CD8-positive, alpha-beta memory T cell (primary cell): Measurements from ENCODE around the gene OR6S1. TPM values are rescaled to one million over a fixed set of nuclear protein-coding genes. Genes with fewer than 3 reads are reported as not detected.
A peak's percentile ranks its signal among the peaks of the same experiment; 100 is the strongest.
"Not testable (repeated sequence)": the region's sequence is repeated elsewhere in the genome, so short reads cannot be mapped to it uniquely, and the experiment has no call there.

Experiments
- CTCF ChIA-PET: fragments of 350-600 bp; sonication (Branson Sonifier 250); formaldehyde crosslinking; loops from one replicate; lab custom pipeline; 2021; ENCODE audit warnings: antibody characterized with exemption; lab: Charles Lee
- POLR2A ChIA-PET: fragments of 350-600 bp; sonication (Branson Sonifier 250); formaldehyde crosslinking; loops from one replicate; lab custom pipeline; 2021; ENCODE audit warnings: antibody characterized with exemption; lab: Charles Lee
- DNase-seq, 5 donors: peaks; one replicate each; pipeline versions ENCODE4 v3.0.0 to v3.0.0-alpha.2; 2020 to 2022; ENCODE audit warnings: mixed read lengths in 1 of 5
- H3K27ac ChIP-seq: one replicate; pipeline ENCODE4 v1.7.0; 2013; ENCODE audit warnings: low read depth, mild to moderate bottlenecking, low read length, moderate library complexity
- H3K27me3 ChIP-seq: 2 replicates; pipeline ENCODE4 v1.7.0; 2013; ENCODE audit warnings: low read length, mild to moderate bottlenecking; ENCODE audit not compliant: insufficient read depth, poor library complexity, severe bottlenecking
- H3K36me3 ChIP-seq: 2 replicates; pipeline ENCODE4 v1.7.0; 2013; ENCODE audit warnings: mild to moderate bottlenecking, low read length, moderate library complexity; ENCODE audit not compliant: insufficient read depth
- H3K4me1 ChIP-seq: 2 replicates; pipeline ENCODE4 v1.7.0; 2013; ENCODE audit warnings: mild to moderate bottlenecking, low read length, moderate library complexity; ENCODE audit not compliant: insufficient read depth
- H3K4me3 ChIP-seq: 2 replicates; pipeline ENCODE4 v1.7.0; 2013; ENCODE audit warnings: mild to moderate bottlenecking, low read length
- H3K9me3 ChIP-seq: 2 replicates; pipeline ENCODE4 v1.7.0; 2013; ENCODE audit warnings: mild to moderate bottlenecking, low read length
- H3K27ac Mint-ChIP-seq, 8 donors: one replicate each; pipeline ENCODE4 v1.8.0; 2020 to 2021; ENCODE audit warnings: mixed read lengths in 8 of 8, mild to moderate bottlenecking in 6 of 8, inconsistent platforms in 3 of 8, moderate library complexity in 3 of 8
- H3K27me3 Mint-ChIP-seq, 2 donors: one replicate each; pipeline ENCODE4 v1.8.0; 2020 to 2021; ENCODE audit warnings: mixed read lengths in 2 of 2, mild to moderate bottlenecking in 1 of 2, moderate library complexity in 1 of 2
- H3K36me3 Mint-ChIP-seq, 3 donors: one replicate each; pipeline ENCODE4 v1.8.0; 2020 to 2021; ENCODE audit warnings: mixed read lengths in 3 of 3, inconsistent platforms in 1 of 3, mild to moderate bottlenecking in 1 of 3
- H3K4me1 Mint-ChIP-seq, 3 donors: one replicate each; pipeline ENCODE4 v1.8.0; 2020 to 2021; ENCODE audit warnings: mixed read lengths in 3 of 3, inconsistent platforms in 1 of 3, mild to moderate bottlenecking in 1 of 3
- H3K4me3 Mint-ChIP-seq, 7 donors: one replicate each; pipeline ENCODE4 v1.8.0; 2020 to 2021; ENCODE audit warnings: mixed read lengths in 7 of 7, mild to moderate bottlenecking in 6 of 7, moderate library complexity in 4 of 7, inconsistent platforms in 2 of 7
- H3K9me3 Mint-ChIP-seq, 5 donors: one replicate each; pipeline ENCODE4 v1.8.0; 2020 to 2022; ENCODE audit warnings: mixed read lengths in 5 of 5, mild to moderate bottlenecking in 3 of 5, moderate library complexity in 2 of 5, inconsistent platforms in 1 of 5
- polyA plus RNA-seq: library from polyadenylated mRNA; unstranded; fragments of 300-500 nt; fragmentation: Illumina TruSeq; gene quantifications from one replicate; pipeline ENCODE4 v1.2.3, GENCODE V29; 2021
- total RNA-seq, 2 experiments: library from RNA; stranded (reverse); gene quantifications; one replicate each; pipeline ENCODE4 v1.2.3, GENCODE V29; 2021

The OR6S1 gene
- total and polyA plus RNA-seq, 3 experiments from 2014 or later = not detected

GRCh38 chr14:20666400-20666961 is 25.0 kb upstream of the OR6S1 start:
- peaks cover 6 to 13% of the 10 kb centered on the region in 2 donors for H3K27me3 Mint-ChIP-seq
- H3K9me3 ChIP-seq, POLR2A ChIA-PET, H3K4me3 ChIP-seq, H3K9me3 Mint-ChIP-seq, H3K36me3 ChIP-seq, DNase-seq, H3K4me3 Mint-ChIP-seq, H3K27ac ChIP-seq, H3K36me3 Mint-ChIP-seq, H3K27ac Mint-ChIP-seq, H3K27me3 ChIP-seq: not testable (repeated sequence)
- peaks cover 21% of the 10 kb centered on the region for H3K4me1 ChIP-seq
- CTCF ChIA-PET = interaction anchor here (10.9 kb wide), 1 partner anchor 26 kb away, joined by 76 read pairs; no protein-coding TSS in a partner anchor
- peaks cover 26 to 33% (median 31%) of the 10 kb centered on the region in 3 donors for H3K4me1 Mint-ChIP-seq

- ChIA-PET POLR2A (interaction anchor here (0.6 to 1.4 kb wide), 2 partner anchors 20 to 28 kb away, joined by 3 to 7 read pairs; no protein-coding TSS in a partner anchor), CTCF (interaction anchor here (0.7 to 10.9 kb wide), 12 partner anchors 8 to 204 kb away, joined by 3 to 76 read pairs (median 4); partner anchors contain the start of genes ANG and RNASE4)
- H3K4me3 ChIP-seq = peak overlapping the region; percentile 63
- H3K36me3 ChIP-seq = no peaks in the 10 kb centered on the region
- H3K9me3 ChIP-seq = no peaks in the 10 kb centered on the region
- Mint-ChIP-seq H3K9me3 (no peaks in the 10 kb centered on the region), H3K4me1 (peaks cover 25 to 30% (median 28%) of the 10 kb centered on the region in 3 donors), H3K27me3 (peaks cover 15 to 34% of the 10 kb centered on the region in 2 donors), H3K36me3 (no peaks in the 10 kb centered on the region), H3K27ac (peak overlapping the region in 5 of 8 donors; percentile 14 to 36 (median 17)), H3K4me3 (peak overlapping the region; percentile 10 to 88 (median 81))
- peak; percentile 61 to 84 (median 71) for DNase-seq
- peaks cover 19% of the 10 kb centered on the region for H3K4me1 ChIP-seq
- peaks cover 10% of the 10 kb centered on the region for H3K27me3 ChIP-seq
- H3K27ac ChIP-seq = no peak overlapping the region
Measured at GRCh38 chr14:20662968-20663732, 21.7 kb upstream of the OR6S1 start.

- Mint-ChIP-seq H3K36me3 (no peaks in the 10 kb centered on the region), H3K4me3 (no peak overlapping the region), H3K9me3 (peaks cover 0 to 2% (median 0%) of the 10 kb centered on the region in 5 donors), H3K4me1 (peaks cover 29 to 37% (median 35%) of the 10 kb centered on the region in 3 donors), H3K27ac (no peak overlapping the region), H3K27me3 (peaks cover 28 to 53% of the 10 kb centered on the region in 2 donors)
- Histone ChIP-seq H3K4me3 (no peak overlapping the region), H3K27me3 (peaks cover 21% of the 10 kb centered on the region), H3K36me3 (no peaks in the 10 kb centered on the region), H3K4me1 (peaks cover 19% of the 10 kb centered on the region), H3K27ac (no peak overlapping the region), H3K9me3 (no peaks in the 10 kb centered on the region)
- POLR2A ChIA-PET = interaction anchor here (0.6 kb wide), 1 partner anchor 20 kb away, joined by 4 read pairs; no protein-coding TSS in a partner anchor
- no peak for DNase-seq
- CTCF ChIA-PET = interaction anchor here (0.7 to 10.9 kb wide), 5 partner anchors 19 to 270 kb away, joined by 3 to 76 read pairs (median 4); no protein-coding TSS in a partner anchor
Measured at GRCh38 chr14:20661197-20661596, 19.7 kb upstream of the OR6S1 start.

GRCh38 chr14:20659813-20660395 is 18.4 kb upstream of the OR6S1 start:
- peaks cover 39 to 66% of the 10 kb centered on the region in 2 donors for H3K27me3 Mint-ChIP-seq
- ChIA-PET CTCF (interaction anchor here (1.4 to 10.9 kb wide), 3 partner anchors 13 to 33 kb away, joined by 5 to 76 read pairs (median 15); no protein-coding TSS in a partner anchor), POLR2A (no interaction called here)
- H3K27ac Mint-ChIP-seq = no peak overlapping the region
- Histone ChIP-seq H3K4me1 (peaks cover 19% of the 10 kb centered on the region), H3K36me3 (no peaks in the 10 kb centered on the region), H3K9me3 (no peaks in the 10 kb centered on the region), H3K27ac (no peak overlapping the region), H3K27me3 (peaks cover 31% of the 10 kb centered on the region), H3K4me3 (no peak overlapping the region)
- peaks cover 0 to 2% (median 0%) of the 10 kb centered on the region in 5 donors for H3K9me3 Mint-ChIP-seq
- no peak overlapping the region for H3K4me3 Mint-ChIP-seq
- peaks cover 29 to 37% (median 35%) of the 10 kb centered on the region in 3 donors for H3K4me1 Mint-ChIP-seq
- H3K36me3 Mint-ChIP-seq = no peaks in the 10 kb centered on the region
- no peak for DNase-seq

- POLR2A ChIA-PET = no interaction called here
- CTCF ChIA-PET = interaction anchor here (1.3 to 10.9 kb wide), 4 partner anchors 9 to 33 kb away, joined by 4 to 76 read pairs (median 10); no protein-coding TSS in a partner anchor
- Histone ChIP-seq H3K27ac (no peak overlapping the region), H3K27me3 (peaks cover 31% of the 10 kb centered on the region), H3K4me3 (no peak overlapping the region), H3K9me3 (no peaks in the 10 kb centered on the region), H3K4me1 (peaks cover 19% of the 10 kb centered on the region), H3K36me3 (no peaks in the 10 kb centered on the region)
- H3K27ac Mint-ChIP-seq = no peak overlapping the region
- H3K36me3 Mint-ChIP-seq = no peaks in the 10 kb centered on the region
- peaks cover 41 to 69% of the 10 kb centered on the region in 2 donors for H3K27me3 Mint-ChIP-seq
- no peak overlapping the region for H3K4me3 Mint-ChIP-seq
- H3K4me1 Mint-ChIP-seq = peaks cover 30 to 39% (median 37%) of the 10 kb centered on the region in 3 donors
- no peak for DNase-seq
- peaks cover 0 to 2% (median 0%) of the 10 kb centered on the region in 5 donors for H3K9me3 Mint-ChIP-seq
Measured at GRCh38 chr14:20659336-20659735, 17.8 kb upstream of the OR6S1 start.

GRCh38 chr14:20658246-20658645 is 16.8 kb upstream of the OR6S1 start:
- Histone ChIP-seq H3K4me1 (peaks cover 13% of the 10 kb centered on the region), H3K9me3 (no peaks in the 10 kb centered on the region), H3K4me3 (no peak overlapping the region), H3K27ac (no peak overlapping the region), H3K27me3 (peaks cover 40% of the 10 kb centered on the region), H3K36me3 (no peaks in the 10 kb centered on the region)
- Mint-ChIP-seq H3K4me1 (peaks cover 33 to 44% (median 40%) of the 10 kb centered on the region in 3 donors), H3K27ac (no peak overlapping the region), H3K36me3 (no peaks in the 10 kb centered on the region), H3K27me3 (peaks cover 49 to 80% of the 10 kb centered on the region in 2 donors), H3K9me3 (peaks cover 0 to 2% (median 0%) of the 10 kb centered on the region in 5 donors), H3K4me3 (no peak overlapping the region)
- CTCF ChIA-PET = interaction anchor here (0.9 to 10.9 kb wide), 7 partner anchors 10 to 331 kb away, joined by 3 to 76 read pairs (median 7); partner anchors contain the start of gene RNASE4
- no peak for DNase-seq
- POLR2A ChIA-PET = no interaction called here

GRCh38 chr14:20657216-20658211 is 16.0 kb upstream of the OR6S1 start:
- Histone ChIP-seq H3K27me3 (peaks cover 47% of the 10 kb centered on the region), H3K4me3 (no peak overlapping the region), H3K9me3 (no peaks in the 10 kb centered on the region), H3K36me3 (no peaks in the 10 kb centered on the region), H3K27ac (no peak overlapping the region), H3K4me1 (peaks cover 8% of the 10 kb centered on the region)
- Mint-ChIP-seq H3K4me1 (peaks cover 34 to 43% (median 40%) of the 10 kb centered on the region in 3 donors), H3K9me3 (peaks cover 0 to 2% (median 0%) of the 10 kb centered on the region in 5 donors), H3K27ac (peak overlapping the region in 1 of 8 donors; percentile 1), H3K4me3 (peak overlapping the region in 1 of 7 donors; percentile 12), H3K36me3 (no peaks in the 10 kb centered on the region), H3K27me3 (peaks cover 53 to 81% of the 10 kb centered on the region in 2 donors)
- CTCF ChIA-PET = interaction anchor here (1.2 to 10.9 kb wide), 5 partner anchors 10 to 44 kb away, joined by 5 to 76 read pairs (median 9); partner anchors contain the start of gene RNASE4
- DNase-seq = peak in 1 of 5 donors; percentile 16
- POLR2A ChIA-PET = no interaction called here
